HCT116 (cell line): ENCODE measurements around the gene CDIP1.

Experiments used
- CEBPB ChIP-seq: IDR thresholded peaks from 2 replicates; pipeline ENCODE4 v1.6.1; 2012; ENCODE audit warnings: low read depth
- EZH2 ChIP-seq: fragments of 200-600 bp; sonication (generic); IDR thresholded peaks from 2 replicates; pipeline ENCODE4 v1.6.1; 2017; ENCODE audit warnings: antibody characterized with exemption, mixed run types
- EZH2phosphoT487 ChIP-seq: fragments of 200-600 bp; IDR thresholded peaks from 2 replicates; pipeline ENCODE4 v1.6.1; 2018; ENCODE audit warnings: antibody characterized with exemption, borderline replicate concordance
- MAX ChIP-seq: IDR thresholded peaks from 2 replicates; pipeline ENCODE4 v1.6.1; 2012
- POLR2A ChIP-seq: IDR thresholded peaks from 2 replicates; pipeline ENCODE4 v1.7.0; 2011; ENCODE audit warnings: borderline replicate concordance; ENCODE audit not compliant: insufficient read depth, insufficient read length; ENCODE audit errors: extremely low read depth
- POLR2AphosphoS5 ChIP-seq: IDR thresholded peaks from 2 replicates; pipeline ENCODE4 v1.6.1; 2011; ENCODE audit warnings: mild to moderate bottlenecking, low read depth, low read length, moderate library complexity
- REST ChIP-seq: IDR thresholded peaks from 2 replicates; pipeline ENCODE4 v1.6.1; 2012; ENCODE audit warnings: low read depth
- SIN3A ChIP-seq: IDR thresholded peaks from 2 replicates; pipeline ENCODE4 v1.6.1; 2012; ENCODE audit warnings: low read depth
- ZNF274 ChIP-seq: fragments of 200-500 bp; sonication (Bioruptor generic); IDR thresholded peaks from 2 replicates; pipeline ENCODE4 v1.6.1; 2014; ENCODE audit warnings: mild to moderate bottlenecking, low read depth, low read length, inconsistent platforms
- TF ChIP-seq, protein P1 (sequence below), 3 experiments: fragments of 200-600 bp in 1 of 3; sonication (generic) in 1 of 3; IDR thresholded peaks in 2 of 3; conservative IDR thresholded peaks in 1 of 3; 2 replicates each; pipeline ENCODE4 v1.5.1; 2012 to 2017; ENCODE audit warnings: low read depth in 2 of 3, low read length in 2 of 3, antibody characterized with exemption in 1 of 3, borderline replicate concordance in 1 of 3, control low read depth in 1 of 3, mild to moderate bottlenecking in 1 of 3, mixed read lengths in 1 of 3, mixed run types in 1 of 3, moderate library complexity in 1 of 3; ENCODE audit not compliant: insufficient read depth in 1 of 3
- TF ChIP-seq, protein P2 (sequence below): IDR thresholded peaks from 2 replicates; pipeline ENCODE4 v1.6.1; 2011; ENCODE audit warnings: mild to moderate bottlenecking, low read length, moderate library complexity; ENCODE audit not compliant: insufficient replicate concordance; ENCODE audit errors: extremely low read depth

- no peak for TF ChIP-seq REST
- TF ChIP-seq POLR2A: no peak
- TF ChIP-seq, protein P1, sequence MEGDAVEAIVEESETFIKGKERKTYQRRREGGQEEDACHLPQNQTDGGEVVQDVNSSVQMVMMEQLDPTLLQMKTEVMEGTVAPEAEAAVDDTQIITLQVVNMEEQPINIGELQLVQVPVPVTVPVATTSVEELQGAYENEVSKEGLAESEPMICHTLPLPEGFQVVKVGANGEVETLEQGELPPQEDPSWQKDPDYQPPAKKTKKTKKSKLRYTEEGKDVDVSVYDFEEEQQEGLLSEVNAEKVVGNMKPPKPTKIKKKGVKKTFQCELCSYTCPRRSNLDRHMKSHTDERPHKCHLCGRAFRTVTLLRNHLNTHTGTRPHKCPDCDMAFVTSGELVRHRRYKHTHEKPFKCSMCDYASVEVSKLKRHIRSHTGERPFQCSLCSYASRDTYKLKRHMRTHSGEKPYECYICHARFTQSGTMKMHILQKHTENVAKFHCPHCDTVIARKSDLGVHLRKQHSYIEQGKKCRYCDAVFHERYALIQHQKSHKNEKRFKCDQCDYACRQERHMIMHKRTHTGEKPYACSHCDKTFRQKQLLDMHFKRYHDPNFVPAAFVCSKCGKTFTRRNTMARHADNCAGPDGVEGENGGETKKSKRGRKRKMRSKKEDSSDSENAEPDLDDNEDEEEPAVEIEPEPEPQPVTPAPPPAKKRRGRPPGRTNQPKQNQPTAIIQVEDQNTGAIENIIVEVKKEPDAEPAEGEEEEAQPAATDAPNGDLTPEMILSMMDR (IDR thresholded peaks at IDR 0.05 in 2 of 3, conservative IDR thresholded peaks at IDR 0.05 in 1 of 3; ENCODE audit: borderline replicate concordance in 1 of 3, insufficient read depth in 1 of 3, low read depth in 2 of 3, low read length in 2 of 3): no peak
- TF ChIP-seq EZH2: no peak
- TF ChIP-seq POLR2AphosphoS5: no peak
- TF ChIP-seq MAX: no peak
- no peak for TF ChIP-seq CEBPB
- TF ChIP-seq EZH2phosphoT487: no peak
- TF ChIP-seq, protein P2, sequence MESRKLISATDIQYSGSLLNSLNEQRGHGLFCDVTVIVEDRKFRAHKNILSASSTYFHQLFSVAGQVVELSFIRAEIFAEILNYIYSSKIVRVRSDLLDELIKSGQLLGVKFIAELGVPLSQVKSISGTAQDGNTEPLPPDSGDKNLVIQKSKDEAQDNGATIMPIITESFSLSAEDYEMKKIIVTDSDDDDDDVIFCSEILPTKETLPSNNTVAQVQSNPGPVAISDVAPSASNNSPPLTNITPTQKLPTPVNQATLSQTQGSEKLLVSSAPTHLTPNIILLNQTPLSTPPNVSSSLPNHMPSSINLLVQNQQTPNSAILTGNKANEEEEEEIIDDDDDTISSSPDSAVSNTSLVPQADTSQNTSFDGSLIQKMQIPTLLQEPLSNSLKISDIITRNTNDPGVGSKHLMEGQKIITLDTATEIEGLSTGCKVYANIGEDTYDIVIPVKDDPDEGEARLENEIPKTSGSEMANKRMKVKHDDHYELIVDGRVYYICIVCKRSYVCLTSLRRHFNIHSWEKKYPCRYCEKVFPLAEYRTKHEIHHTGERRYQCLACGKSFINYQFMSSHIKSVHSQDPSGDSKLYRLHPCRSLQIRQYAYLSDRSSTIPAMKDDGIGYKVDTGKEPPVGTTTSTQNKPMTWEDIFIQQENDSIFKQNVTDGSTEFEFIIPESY: no peak
- no peak for TF ChIP-seq ZNF274
- no peak for TF ChIP-seq SIN3A
Observed at GRCh38 chr16:4515611-4516233, 22.9 kb downstream of the CDIP1 start.
